ENCODE data around the gene EPHA10.

EPHA10 gene

GRCh38 chr1:37732111-37732780 is 32.7 kb downstream of the EPHA10 start:
- no peak for DNase-seq

DNA sequence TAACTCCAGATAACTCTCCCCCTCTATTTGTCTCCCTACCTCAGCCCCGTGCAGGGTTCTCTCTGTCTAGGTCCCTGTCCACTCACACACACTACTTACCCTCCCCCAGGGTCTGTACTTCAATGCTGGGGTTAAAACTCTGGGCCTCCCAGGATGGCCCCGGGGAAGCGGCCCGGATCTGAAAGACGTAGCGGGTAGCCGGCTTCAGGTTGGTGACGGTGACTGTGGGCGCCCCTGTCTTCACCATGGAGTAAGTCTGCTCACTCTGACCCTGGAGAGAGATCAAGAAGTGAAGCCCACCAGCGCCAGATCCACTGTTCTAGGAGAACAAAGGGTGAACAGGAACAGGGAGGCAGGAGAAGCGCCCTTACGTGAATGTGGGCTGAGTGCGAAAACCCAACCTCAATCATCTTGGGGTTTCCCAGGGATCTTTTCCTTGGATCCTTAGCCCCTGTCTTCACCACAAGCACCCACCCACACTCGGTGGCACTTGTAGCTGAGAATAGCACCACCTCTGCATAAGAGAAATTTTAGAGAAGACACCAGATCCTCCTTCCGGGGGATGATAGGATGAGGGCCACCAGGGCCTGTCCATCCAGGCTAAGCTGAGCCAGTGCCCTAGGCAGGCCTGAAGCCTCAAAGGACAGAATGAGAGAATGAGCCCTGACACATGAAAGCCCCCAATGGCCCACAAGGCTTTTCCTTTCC is 33.5 kb downstream of the EPHA10 start:
- no peak for DNase-seq

DNA sequence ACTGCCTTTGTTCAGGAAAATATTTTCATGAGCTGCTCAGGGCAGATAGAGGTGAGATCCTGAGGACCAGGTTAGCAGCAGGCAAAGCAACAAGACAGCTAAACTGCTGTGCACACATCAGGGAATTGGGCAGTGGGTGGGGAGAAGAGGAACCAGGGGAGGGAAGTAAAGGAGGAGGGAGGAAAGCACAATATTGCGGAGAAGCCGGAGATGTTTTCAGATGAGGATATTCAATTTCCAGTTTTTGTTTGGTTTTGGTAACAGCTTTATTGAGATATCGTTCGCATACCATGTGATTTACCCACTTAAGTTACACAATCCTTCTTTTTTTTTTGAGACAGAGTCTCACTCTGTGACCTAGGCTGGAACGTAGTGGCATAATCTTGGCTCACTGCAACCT is 34.5 kb downstream of the EPHA10 start:
- DNase-seq = no peak

DNA sequence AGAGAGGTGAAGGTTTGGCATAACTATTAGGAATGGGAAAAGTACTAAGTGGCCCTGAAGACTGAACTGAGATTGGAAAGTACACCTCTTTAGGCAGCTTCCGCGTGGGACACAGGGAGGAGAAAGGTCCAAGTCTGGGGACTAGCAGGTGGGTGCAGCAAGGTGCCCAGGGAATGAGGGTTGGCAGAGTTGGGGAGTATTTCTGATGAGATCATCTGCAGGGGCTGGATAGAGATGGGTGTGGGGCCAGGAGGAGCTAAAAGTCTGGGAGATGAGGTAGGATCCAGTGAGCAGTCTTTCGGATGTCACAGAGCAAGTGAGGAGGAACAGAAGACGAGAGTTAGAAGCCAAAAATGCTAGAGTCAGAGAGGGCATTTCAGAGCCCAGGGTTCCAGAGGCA is 36.5 kb downstream of the EPHA10 start:
- DNase-seq = no peak

DNA sequence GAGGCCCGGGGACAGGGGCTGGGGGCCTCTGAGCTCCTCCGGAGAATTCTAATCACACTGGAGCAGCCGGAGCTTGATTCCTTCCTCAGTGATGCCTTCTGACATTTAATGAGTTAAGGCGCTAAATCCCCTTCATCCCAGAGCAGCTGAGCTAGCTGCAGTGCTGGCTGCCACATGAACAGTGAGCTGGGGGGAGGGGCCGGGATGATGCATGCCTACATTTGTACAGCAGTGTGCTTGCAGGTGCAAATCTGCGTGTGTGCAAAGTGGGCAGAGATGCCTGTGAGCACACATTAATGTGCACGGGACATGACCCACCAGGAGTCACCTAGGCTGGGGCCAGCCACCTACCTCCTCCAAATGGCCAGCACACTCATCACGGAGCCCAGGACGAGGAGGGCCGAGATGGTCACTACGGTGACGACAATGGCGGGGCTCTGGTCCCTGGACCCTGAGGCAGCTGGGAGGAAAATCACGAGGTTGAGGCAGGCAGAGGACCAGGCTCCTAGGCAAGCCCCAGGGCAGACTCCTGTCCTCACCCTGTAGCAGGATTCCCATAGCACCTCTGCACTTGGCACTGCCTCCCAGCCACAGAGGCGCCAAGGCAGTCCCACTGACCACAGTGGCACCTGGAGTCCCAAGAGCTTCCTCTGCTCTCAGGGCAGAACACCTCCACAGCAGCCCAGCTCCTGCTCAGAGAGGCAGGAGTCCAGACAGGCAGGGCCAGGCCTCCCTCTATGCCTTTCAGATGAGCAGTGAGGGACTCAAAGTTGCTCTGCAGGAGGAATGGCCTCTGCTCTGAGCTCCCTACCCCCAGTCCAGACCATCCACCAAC is 38.0 kb downstream of the EPHA10 start:
- DNase-seq = no peak

GRCh38 chr1:37725851-37726613 is 38.9 kb downstream of the EPHA10 start:
- no peak for DNase-seq

DNA sequence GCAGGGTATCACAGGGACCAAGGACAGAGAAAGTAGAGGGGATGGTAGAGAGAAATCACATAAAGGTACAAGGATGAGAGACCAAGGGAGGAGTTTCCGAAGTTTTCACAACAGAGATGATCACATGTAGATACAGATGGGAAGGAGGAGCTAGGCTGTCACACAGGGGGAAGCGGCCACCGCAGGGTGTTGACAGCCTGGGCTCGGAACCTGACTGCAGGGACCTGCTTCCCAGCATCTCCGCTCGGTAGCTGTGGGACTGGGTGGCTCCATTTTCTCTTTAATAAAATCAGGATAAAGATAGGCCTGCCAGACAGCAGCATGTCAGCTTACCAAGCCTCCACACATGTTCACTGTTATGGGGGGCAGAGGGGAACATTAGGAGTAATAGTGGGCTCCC is 40.3 kb downstream of the EPHA10 start:
- no peak for DNase-seq

DNA sequence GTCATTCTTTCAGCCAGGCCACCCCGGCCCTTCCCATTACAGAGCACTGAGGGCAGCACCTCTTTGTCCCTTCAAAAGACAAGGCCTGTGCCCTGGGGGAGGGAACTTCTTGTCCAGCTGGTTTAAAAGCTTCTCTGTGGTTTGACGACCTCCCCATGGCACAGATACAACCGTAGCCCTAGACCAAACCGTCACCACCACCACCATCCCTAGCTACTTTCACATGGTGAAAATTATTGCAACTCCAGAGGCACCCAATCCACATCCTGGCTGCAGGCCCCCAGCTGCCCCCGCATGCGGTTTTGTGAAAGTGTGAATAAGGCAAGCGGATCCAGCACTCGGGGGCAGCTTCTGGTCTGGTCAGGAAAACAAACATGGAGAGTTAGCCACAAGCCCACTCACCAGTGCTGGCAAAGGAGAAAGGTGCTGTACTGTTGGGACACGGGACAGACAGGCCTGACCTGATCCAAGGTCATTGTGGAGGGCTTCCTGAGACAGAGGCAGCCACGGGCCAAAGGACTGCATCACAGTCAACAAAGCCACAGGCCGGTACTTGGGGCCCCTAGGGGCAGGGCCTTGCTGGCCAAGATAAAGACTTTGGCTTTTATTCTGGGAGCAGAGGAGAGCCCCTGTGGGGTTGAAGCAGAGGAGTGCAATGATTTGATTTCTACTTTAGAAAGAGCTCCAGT is 41.4 kb downstream of the EPHA10 start:
- no peak for DNase-seq

DNA sequence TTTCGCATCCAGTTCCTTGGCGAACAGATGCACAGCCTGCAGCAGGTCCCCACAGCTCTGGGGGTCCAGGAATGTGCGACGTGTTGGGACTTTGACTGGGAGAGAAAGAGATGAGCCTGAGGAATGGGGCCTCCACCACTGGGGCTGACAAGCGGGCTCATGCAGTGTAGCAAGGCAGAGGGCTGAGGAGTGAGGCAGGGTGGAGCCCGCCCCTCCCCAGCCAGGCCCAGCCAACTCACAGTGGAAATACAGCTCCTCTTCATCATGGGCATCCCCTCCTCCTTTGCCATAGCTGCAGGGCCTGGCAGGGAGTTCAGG is 41.9 kb downstream of the EPHA10 start:
- DNase-seq = no peak

GRCh38 chr1:37722181-37723071 is 42.5 kb downstream of the EPHA10 start:
- no peak for DNase-seq

DNA sequence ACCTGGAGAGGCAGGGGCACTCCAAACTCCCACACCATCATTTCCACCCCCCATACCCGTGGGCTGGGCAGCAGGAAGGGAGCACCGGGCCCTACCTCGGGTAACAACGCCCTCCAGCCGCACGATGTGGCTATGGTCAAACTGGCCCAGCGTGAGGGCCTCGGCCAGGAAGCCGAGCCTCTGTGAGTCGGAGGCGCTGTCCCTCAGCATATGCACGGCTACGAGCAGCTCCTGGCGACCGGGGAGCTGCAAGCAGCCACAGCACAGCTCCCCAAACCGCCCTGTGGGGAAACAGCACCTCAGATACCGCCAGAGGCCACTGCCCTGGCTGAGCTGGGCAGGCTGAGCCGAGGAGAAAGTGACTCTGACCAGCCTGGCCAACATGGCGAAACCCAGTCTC is 43.4 kb downstream of the EPHA10 start:
- DNase-seq = no peak

- no peak for DNase-seq
Observed at GRCh38 chr1:37720231-37721130, 44.4 kb downstream of the EPHA10 start.

GRCh38 chr1:37719572-37720195 is 45.2 kb downstream of the EPHA10 start:
- DNase-seq = no peak

DNA sequence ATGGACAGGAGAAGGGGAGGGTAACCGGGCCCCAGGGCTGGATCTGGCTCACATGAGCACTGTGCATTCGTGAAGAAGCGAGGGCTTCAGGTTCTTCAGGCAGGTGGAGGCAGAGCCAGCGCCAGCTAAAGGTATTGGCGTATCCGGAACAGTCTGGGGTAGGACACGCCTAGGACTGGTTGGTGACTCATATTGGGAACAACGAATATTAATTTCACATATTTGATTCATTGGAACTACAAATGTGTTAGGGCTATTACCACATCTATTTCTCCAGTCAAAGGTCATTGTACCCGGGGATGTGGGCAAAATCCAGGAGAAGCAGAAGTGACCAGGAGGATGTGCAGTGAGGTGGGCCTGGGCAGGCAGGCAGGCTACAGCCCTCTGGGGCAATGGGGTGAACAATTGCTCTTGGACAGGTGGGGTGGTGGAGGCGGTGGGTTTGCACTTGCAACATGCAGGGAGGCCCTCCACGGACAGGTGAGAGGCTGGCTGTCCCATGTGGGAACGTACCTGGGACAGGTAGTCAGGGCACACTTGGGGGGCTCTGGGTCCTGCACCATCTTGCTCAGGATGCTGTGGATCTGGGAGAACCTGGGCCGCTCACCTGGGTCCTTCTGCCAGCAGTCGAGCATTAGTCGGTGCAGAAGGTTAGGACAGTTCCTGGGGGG is 45.9 kb downstream of the EPHA10 start:
- DNase-seq = no peak

- no peak for DNase-seq
Observed at GRCh38 chr1:37718181-37718900, 46.6 kb downstream of the EPHA10 start.

DNA sequence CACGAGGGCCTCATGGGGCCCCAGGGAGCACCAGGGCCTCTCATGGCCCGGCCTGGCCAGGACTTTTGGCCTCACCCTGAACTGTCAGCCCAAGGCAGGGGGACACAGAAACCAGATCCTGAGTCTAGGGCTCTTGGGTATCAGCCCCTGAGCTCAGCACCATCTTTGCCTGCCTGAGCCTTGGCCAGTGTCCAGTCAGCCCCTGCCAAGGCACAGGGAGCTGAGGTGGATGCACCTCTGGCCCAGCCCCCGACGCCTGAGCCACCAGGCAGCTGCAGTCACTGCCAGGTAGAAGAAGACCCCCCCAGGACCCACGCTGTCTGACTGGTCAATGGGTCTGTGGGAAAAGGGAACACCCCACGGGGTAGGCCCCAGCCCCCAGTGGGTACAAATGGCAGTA is 47.3 kb downstream of the EPHA10 start:
- DNase-seq = no peak

- DNase-seq = no peak
Observed at GRCh38 chr1:37716321-37716720, 48.6 kb downstream of the EPHA10 start.

- no peak for DNase-seq
Observed at GRCh38 chr1:37714689-37715088, 50.2 kb downstream of the EPHA10 start.

DNA sequence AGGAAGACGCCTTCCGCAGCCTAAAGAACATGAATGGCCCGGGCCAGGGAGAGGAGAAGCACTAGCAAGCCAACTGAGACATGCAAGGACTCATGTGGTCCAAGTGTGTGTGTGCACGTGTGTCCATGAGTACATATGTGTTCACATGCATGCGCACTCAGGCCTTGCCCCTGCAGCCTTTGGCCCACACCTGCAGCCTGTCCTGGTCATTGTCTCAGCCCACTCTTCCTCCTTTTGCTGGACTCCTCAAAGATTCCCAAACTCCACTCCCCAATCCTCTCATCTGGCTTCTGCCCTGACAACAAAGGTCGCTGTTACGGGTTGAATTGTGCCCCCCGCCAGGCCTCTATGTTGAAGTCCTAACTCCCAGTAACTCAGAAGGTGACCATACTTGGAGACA is 50.7 kb downstream of the EPHA10 start:
- DNase-seq = no peak

Measured in femur (tissue), 1 donor.